Duodenal mucosa (tissue), 2 donors: ENCODE measurements around the gene LDHA.

ENCODE experiments used
- H3K27ac ChIP-seq: one replicate; pipeline ENCODE4 v1.7.0; 2013; ENCODE audit warnings: low read depth, low read length
- H3K27me3 ChIP-seq, 2 donors: one replicate each; pipeline ENCODE4 v1.7.0; 2013; ENCODE audit warnings: low read length in 2 of 2, control low read depth in 1 of 2; ENCODE audit not compliant: insufficient read depth in 2 of 2, control insufficient read depth in 1 of 2
- H3K36me3 ChIP-seq, 2 donors: one replicate each; pipeline ENCODE4 v1.7.0; 2013; ENCODE audit warnings: low read length in 2 of 2, control low read depth in 1 of 2; ENCODE audit not compliant: insufficient read depth in 2 of 2, control insufficient read depth in 1 of 2
- H3K4me1 ChIP-seq, 2 donors: one replicate each; pipeline ENCODE4 v1.7.0; 2013; ENCODE audit warnings: low read length in 2 of 2, control low read depth in 1 of 2; ENCODE audit not compliant: insufficient read depth in 2 of 2, control insufficient read depth in 1 of 2
- H3K4me3 ChIP-seq, 2 donors: one replicate each; pipeline ENCODE4 v1.7.0; 2013; ENCODE audit warnings: low read length in 2 of 2, low read depth in 1 of 2
- H3K9ac ChIP-seq, 2 donors: one replicate each; pipeline ENCODE4 v1.7.0; 2013; ENCODE audit warnings: low read length in 2 of 2, low read depth in 1 of 2
- H3K9me3 ChIP-seq, 2 donors: one replicate each; pipeline ENCODE4 v1.7.0; 2013; ENCODE audit warnings: low read length in 2 of 2, control low read depth in 1 of 2; ENCODE audit not compliant: control insufficient read depth in 1 of 2

LDHA gene

GRCh38 chr11:18369398-18369797 lies 25.0 kb upstream of the LDHA start:
- peaks cover 12 to 23% of the 10 kb centered on the region in 2 donors for H3K36me3 ChIP-seq
- no peaks in the 10 kb centered on the region for H3K9me3 ChIP-seq
- no peak overlapping the region for H3K4me3 ChIP-seq
- no peak overlapping the region for H3K27ac ChIP-seq
- H3K27me3 ChIP-seq, result no peaks in the 10 kb centered on the region
- H3K4me1 ChIP-seq, result peaks cover 7 to 8% of the 10 kb centered on the region in 2 donors
- no peak overlapping the region for H3K9ac ChIP-seq

- Histone ChIP-seq H3K4me3 (no peak overlapping the region), H3K27me3 (no peaks in the 10 kb centered on the region), H3K36me3 (peaks cover 3 to 7% of the 10 kb centered on the region in 2 donors), H3K9ac (no peak overlapping the region), H3K9me3 (no peaks in the 10 kb centered on the region), H3K27ac (no peak overlapping the region), H3K4me1 (peaks cover 7 to 8% of the 10 kb centered on the region in 2 donors)
Observed at GRCh38 chr11:18371279-18371678, 23.1 kb upstream of the LDHA start.

GRCh38 chr11:18372201-18372600 lies 22.2 kb upstream of the LDHA start:
- Histone ChIP-seq H3K4me3 (no peak overlapping the region), H3K27ac (no peak overlapping the region), H3K36me3 (peaks cover under 1 to 2% of the 10 kb centered on the region in 2 donors), H3K4me1 (peaks cover 7 to 8% of the 10 kb centered on the region in 2 donors), H3K9me3 (no peaks in the 10 kb centered on the region), H3K9ac (no peak overlapping the region), H3K27me3 (no peaks in the 10 kb centered on the region)

GRCh38 chr11:18374956-18375355 lies 19.4 kb upstream of the LDHA start:
- H3K36me3 ChIP-seq, result no peaks in the 10 kb centered on the region
- no peak overlapping the region for H3K9ac ChIP-seq
- no peak overlapping the region for H3K27ac ChIP-seq
- H3K4me1 ChIP-seq, result peaks cover 7 to 8% of the 10 kb centered on the region in 2 donors
- no peaks in the 10 kb centered on the region for H3K9me3 ChIP-seq
- no peak overlapping the region for H3K4me3 ChIP-seq
- no peaks in the 10 kb centered on the region for H3K27me3 ChIP-seq

- Histone ChIP-seq H3K4me1 (peaks cover 6% of the 10 kb centered on the region in 2 donors), H3K27me3 (no peaks in the 10 kb centered on the region), H3K27ac (no peak overlapping the region)
Observed at GRCh38 chr11:18375941-18376340, 18.4 kb upstream of the LDHA start.

GRCh38 chr11:18379201-18379600 lies 15.2 kb upstream of the LDHA start:
- Histone ChIP-seq H3K9ac (no peak overlapping the region), H3K27me3 (no peaks in the 10 kb centered on the region), H3K4me3 (no peak overlapping the region), H3K4me1 (peaks cover 17% of the 10 kb centered on the region in 2 donors), H3K36me3 (no peaks in the 10 kb centered on the region), H3K9me3 (no peaks in the 10 kb centered on the region), H3K27ac (no peak overlapping the region)

More at GRCh38 chr11:18375941-18376340, 18.4 kb upstream of the LDHA start:
- Histone ChIP-seq H3K36me3 (no peaks in the 10 kb centered on the region), H3K9ac (no peak overlapping the region), H3K9me3 (no peaks in the 10 kb centered on the region), H3K4me3 (no peak overlapping the region)

- H3K4me3 ChIP-seq, result peak overlapping the region; percentile 23 to 30
- no peaks in the 10 kb centered on the region for H3K9me3 ChIP-seq
- peak overlapping the region; percentile 58 to 80 for H3K9ac ChIP-seq
- no peaks in the 10 kb centered on the region for H3K27me3 ChIP-seq
- peak overlapping the region; percentile 91 for H3K27ac ChIP-seq
- peaks cover 23% of the 10 kb centered on the region in 2 donors for H3K4me1 ChIP-seq
- no peaks in the 10 kb centered on the region for H3K36me3 ChIP-seq
Observed at GRCh38 chr11:18383388-18384156, 10.8 kb upstream of the LDHA start.

- Histone ChIP-seq H3K4me1 (peaks cover 23% of the 10 kb centered on the region in 2 donors), H3K4me3 (peak overlapping the region; percentile 23 to 30), H3K36me3 (no peaks in the 10 kb centered on the region), H3K9me3 (no peaks in the 10 kb centered on the region), H3K9ac (peak overlapping the region; percentile 58 to 80), H3K27ac (peak overlapping the region; percentile 91), H3K27me3 (no peaks in the 10 kb centered on the region)
Observed at GRCh38 chr11:18384157-18384641, 10.2 kb upstream of the LDHA start.

GRCh38 chr11:18390088-18390487 lies 4.3 kb upstream of the LDHA start:
- H3K9ac ChIP-seq, result no peak overlapping the region
- H3K4me3 ChIP-seq, result no peak overlapping the region
- peaks cover 7% of the 10 kb centered on the region in 2 donors for H3K4me1 ChIP-seq
- no peak overlapping the region for H3K27ac ChIP-seq
- H3K36me3 ChIP-seq, result no peaks in the 10 kb centered on the region
- H3K27me3 ChIP-seq, result no peaks in the 10 kb centered on the region
- no peaks in the 10 kb centered on the region for H3K9me3 ChIP-seq

GRCh38 chr11:18392434-18393321 lies 1.7 kb upstream of the LDHA start:
- H3K27me3 ChIP-seq, result no peaks in the 10 kb centered on the region
- H3K4me3 ChIP-seq, result no peak overlapping the region
- H3K9me3 ChIP-seq, result no peaks in the 10 kb centered on the region
- peaks cover 4 to 5% of the 10 kb centered on the region in 2 donors for H3K36me3 ChIP-seq
- peaks cover 13 to 17% of the 10 kb centered on the region in 2 donors for H3K4me1 ChIP-seq
- H3K9ac ChIP-seq, result no peak overlapping the region
- no peak overlapping the region for H3K27ac ChIP-seq
